Peyer's patch (tissue), 4 donors: ENCODE results near the gene CDC42EP5. TPM values are rescaled to one million over a fixed set of nuclear protein-coding genes. Genes with fewer than 3 reads are reported as not detected.

Experiments used
- DNase-seq, 3 donors: peaks; one replicate each; pipeline ENCODE4 v3.0.0-alpha.2; 2017 to 2019
- H3K27ac ChIP-seq, 4 donors: fragments of 200-600 bp; sonication (generic); one replicate each; pipeline ENCODE4 v1.5.1; 2016 to 2019
- H3K27me3 ChIP-seq, 2 donors: fragments of 200-600 bp; sonication (generic); one replicate each; pipeline ENCODE4 v1.5.1; 2019
- H3K36me3 ChIP-seq, 3 donors: fragments of 200-600 bp; sonication (generic); one replicate each; pipeline ENCODE4 v1.5.1; 2016 to 2019
- H3K4me1 ChIP-seq, 4 donors: fragments of 200-600 bp; sonication (generic); one replicate each; pipeline ENCODE4 v1.5.1; 2016 to 2019
- H3K4me3 ChIP-seq, 4 donors: fragments of 200-600 bp; sonication (generic); 1 replicate in 3 of 4; 2 replicates in 1 of 4; pipeline ENCODE4 v1.5.1; 2016 to 2019; ENCODE audit warnings: mild to moderate bottlenecking in 1 of 4
- H3K9me3 ChIP-seq, 4 donors: fragments of 200-600 bp; sonication (generic); one replicate each; pipeline ENCODE4 v1.5.1; 2016 to 2019; ENCODE audit warnings: mild to moderate bottlenecking in 1 of 4
- POLR2A ChIP-seq, 2 donors: fragments of 450-650 bp; IDR thresholded peaks; one replicate each; pipeline ENCODE4 v1.5.1; 2017; ENCODE audit warnings: antibody characterized with exemption in 2 of 2, mild to moderate bottlenecking in 2 of 2, moderate library complexity in 2 of 2
- total RNA-seq, 4 donors: library from RNA; depleted of rRNA; stranded (reverse); fragments of >200 nt; gene quantifications; one replicate each; pipeline ENCODE4 v1.1.0, GENCODE V29; 2016
- TF ChIP-seq, protein P1 (sequence below), 6 experiments: fragments of 450-650 bp in 4 of 6; fragments of 200-600 bp in 2 of 6; sonication (generic) in 1 of 6; IDR thresholded peaks; one replicate each; pipeline ENCODE4 v1.5.1; 2017 to 2019; ENCODE audit warnings: antibody characterized with exemption in 6 of 6, mild to moderate bottlenecking in 3 of 6, moderate library complexity in 1 of 6

CDC42EP5 gene
- total RNA-seq, 4 donors from 2014 or later: 38.0 to 133 (median 94.1) TPM

DNA sequence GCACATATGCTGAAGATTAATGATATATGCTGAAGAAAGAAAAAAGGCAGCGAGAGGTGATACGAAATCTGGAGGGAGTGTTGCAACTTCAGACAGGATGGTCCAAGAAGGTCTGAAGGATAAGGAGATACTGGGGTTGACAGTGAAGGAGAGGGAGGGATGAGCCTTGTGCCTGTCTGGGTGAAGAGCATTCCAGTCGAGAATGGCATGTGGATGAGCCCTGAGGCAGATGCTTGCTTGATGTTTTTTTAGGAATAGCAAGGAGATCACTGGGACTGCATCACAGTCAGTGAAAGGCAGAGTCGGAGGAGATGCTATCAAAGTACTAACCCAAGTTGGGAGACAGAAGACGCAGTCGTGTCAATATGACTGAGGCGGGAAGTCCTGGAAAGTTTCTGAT is 16.2 kb upstream of the CDC42EP5 start:
- Histone ChIP-seq H3K27ac (no peak overlapping the region), H3K27me3 (no peaks in the 10 kb centered on the region), H3K36me3 (no peaks in the 10 kb centered on the region), H3K4me1 (no peaks in the 10 kb centered on the region), H3K9me3 (no peaks in the 10 kb centered on the region), H3K4me3 (no peak overlapping the region)
- TF ChIP-seq, protein P1, sequence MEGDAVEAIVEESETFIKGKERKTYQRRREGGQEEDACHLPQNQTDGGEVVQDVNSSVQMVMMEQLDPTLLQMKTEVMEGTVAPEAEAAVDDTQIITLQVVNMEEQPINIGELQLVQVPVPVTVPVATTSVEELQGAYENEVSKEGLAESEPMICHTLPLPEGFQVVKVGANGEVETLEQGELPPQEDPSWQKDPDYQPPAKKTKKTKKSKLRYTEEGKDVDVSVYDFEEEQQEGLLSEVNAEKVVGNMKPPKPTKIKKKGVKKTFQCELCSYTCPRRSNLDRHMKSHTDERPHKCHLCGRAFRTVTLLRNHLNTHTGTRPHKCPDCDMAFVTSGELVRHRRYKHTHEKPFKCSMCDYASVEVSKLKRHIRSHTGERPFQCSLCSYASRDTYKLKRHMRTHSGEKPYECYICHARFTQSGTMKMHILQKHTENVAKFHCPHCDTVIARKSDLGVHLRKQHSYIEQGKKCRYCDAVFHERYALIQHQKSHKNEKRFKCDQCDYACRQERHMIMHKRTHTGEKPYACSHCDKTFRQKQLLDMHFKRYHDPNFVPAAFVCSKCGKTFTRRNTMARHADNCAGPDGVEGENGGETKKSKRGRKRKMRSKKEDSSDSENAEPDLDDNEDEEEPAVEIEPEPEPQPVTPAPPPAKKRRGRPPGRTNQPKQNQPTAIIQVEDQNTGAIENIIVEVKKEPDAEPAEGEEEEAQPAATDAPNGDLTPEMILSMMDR (IDR thresholded peaks at IDR 0.05): no peak
- TF ChIP-seq POLR2A (IDR thresholded peaks at IDR 0.05): no peak
- DNase-seq: no peak

DNA sequence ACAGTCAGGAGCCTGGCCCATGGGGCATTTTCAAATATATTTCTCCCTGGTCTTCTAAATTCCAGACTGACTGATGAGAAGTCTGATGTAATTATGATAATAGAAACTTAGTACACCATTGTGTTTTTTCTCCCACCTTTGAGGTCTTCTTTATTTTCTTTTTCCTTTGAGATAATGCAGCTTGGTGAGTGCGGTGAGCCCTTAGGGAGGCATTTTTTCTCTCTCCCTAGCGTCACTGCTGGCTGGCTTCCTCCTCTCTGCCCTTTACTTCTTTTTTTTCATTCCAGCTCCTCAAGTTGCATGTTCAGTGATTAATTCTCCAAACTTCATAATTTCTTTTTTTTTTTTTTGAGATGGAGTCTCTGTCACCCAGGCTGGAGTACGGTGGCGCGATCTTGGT is 12.8 kb upstream of the CDC42EP5 start:
- no peaks in the 10 kb centered on the region for H3K9me3 ChIP-seq
- H3K27me3 ChIP-seq: no peaks in the 10 kb centered on the region
- peaks cover 0 to 3% (median 0%) of the 10 kb centered on the region in 4 donors for H3K4me1 ChIP-seq
- no peaks in the 10 kb centered on the region for H3K36me3 ChIP-seq
- DNase-seq: no peak
- no peak overlapping the region for H3K4me3 ChIP-seq
- no peak for TF ChIP-seq POLR2A (IDR thresholded peaks at IDR 0.05)
- TF ChIP-seq, protein P1 (IDR thresholded peaks at IDR 0.05): no peak
- H3K27ac ChIP-seq: no peak overlapping the region

- Histone ChIP-seq H3K4me3 (no peak overlapping the region), H3K27ac (no peak overlapping the region), H3K36me3 (no peaks in the 10 kb centered on the region), H3K27me3 (no peaks in the 10 kb centered on the region), H3K4me1 (peaks cover 0 to 3% (median 0%) of the 10 kb centered on the region in 4 donors), H3K9me3 (no peaks in the 10 kb centered on the region)
- TF ChIP-seq, protein P1 (IDR thresholded peaks at IDR 0.05): no peak
- no peak for TF ChIP-seq POLR2A (IDR thresholded peaks at IDR 0.05)
- no peak for DNase-seq
Observed at GRCh38 chr19:54484451-54484850, 11.4 kb upstream of the CDC42EP5 start.

GRCh38 chr19:54482889-54483288 is 9.8 kb upstream of the CDC42EP5 start:
- TF ChIP-seq, protein P1 (IDR thresholded peaks at IDR 0.05): no peak
- TF ChIP-seq POLR2A (IDR thresholded peaks at IDR 0.05): no peak
- Histone ChIP-seq H3K27me3 (no peaks in the 10 kb centered on the region), H3K9me3 (no peaks in the 10 kb centered on the region), H3K36me3 (no peaks in the 10 kb centered on the region), H3K4me3 (no peak overlapping the region), H3K4me1 (peaks cover 0 to 3% (median 0%) of the 10 kb centered on the region in 4 donors), H3K27ac (no peak overlapping the region)
- DNase-seq: no peak

DNA sequence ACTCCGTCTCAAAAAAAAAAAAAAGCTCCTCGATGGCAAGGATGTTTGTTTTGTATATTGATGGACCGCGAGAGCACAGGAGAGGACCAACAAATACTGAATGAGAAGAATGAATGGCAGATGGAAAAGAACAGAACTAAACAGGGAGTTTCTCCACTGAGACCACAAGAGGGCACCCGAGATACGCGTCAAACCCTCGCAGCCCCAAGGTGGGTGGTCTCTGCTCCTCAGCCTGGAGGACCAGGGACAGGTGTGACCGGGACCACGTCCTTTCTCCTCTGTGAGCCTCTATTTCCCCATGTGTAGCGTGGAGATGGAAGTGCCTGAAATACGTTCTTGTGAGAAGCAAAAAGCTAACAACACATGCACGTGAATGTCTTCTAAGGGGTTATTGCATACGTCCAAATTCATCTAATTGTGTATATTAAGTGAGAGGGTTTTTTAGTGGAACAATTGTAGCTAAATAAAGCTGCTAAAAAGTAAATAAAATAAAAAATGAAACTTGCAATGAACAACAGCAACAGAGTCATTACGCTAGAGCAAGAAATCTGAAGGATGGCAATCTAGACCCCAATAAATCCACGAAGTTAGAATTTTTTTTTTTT is 8.3 kb upstream of the CDC42EP5 start:
- Histone ChIP-seq H3K36me3 (no peaks in the 10 kb centered on the region), H3K27me3 (no peaks in the 10 kb centered on the region), H3K4me3 (no peak overlapping the region), H3K27ac (no peak overlapping the region), H3K4me1 (peaks cover 0 to 3% (median 0%) of the 10 kb centered on the region in 4 donors), H3K9me3 (no peaks in the 10 kb centered on the region)
- DNase-seq: peak in 1 of 3 donors; percentile 55
- TF ChIP-seq POLR2A (IDR thresholded peaks at IDR 0.05): no peak
- TF ChIP-seq, protein P1 (IDR thresholded peaks at IDR 0.05): peak in 3 of 6 experiments; percentile 44 to 65 (median 52)
